Pancreas (tissue), 10 donors: Measurements from ENCODE around the gene WDR86. TPM values are rescaled to one million over a fixed set of nuclear protein-coding genes. Genes with fewer than 3 reads are reported as not detected.
A peak's percentile ranks its signal among the peaks of the same experiment; 100 is the strongest.

Source experiments
- ATAC-seq, 4 donors: fragments of 200-7000 bp; cut with Tn5 transposase; one replicate each; pipeline versions ENCODE4 v1.8.0 to v1.9.1; 2020; ENCODE audit warnings: mild to moderate bottlenecking in 4 of 4, moderate library complexity in 4 of 4
- DNase-seq, 6 donors: peaks; one replicate each; pipeline ENCODE4 v3.0.0-alpha.2; 2020
- FAIRE-seq: peaks from 2 replicates; lab custom pipeline; 2012; peaks lifted over from hg19 to GRCh38; lab: Jason Lieb, UNC
- H3K27ac ChIP-seq, 4 donors: fragments of 200-600 bp; sonication (generic); 1 replicate in 3 of 4; 2 replicates in 1 of 4; pipeline versions ENCODE4 v1.5.0 to v1.8.0; 2020
- H3K27me3 ChIP-seq, 4 donors: fragments of 200-600 bp; one replicate each; pipeline ENCODE4 v1.8.0; 2021
- H3K36me3 ChIP-seq, 3 donors: fragments of 200-600 bp; sonication (generic) in 1 of 3; one replicate each; pipeline versions ENCODE4 v1.5.0 to v1.8.0; 2020 to 2021
- H3K4me1 ChIP-seq, 3 donors: fragments of 200-600 bp; one replicate each; pipeline ENCODE4 v1.8.0; 2021
- H3K4me3 ChIP-seq, 4 donors: fragments of 200-600 bp; sonication (generic) in 2 of 4; one replicate each; pipeline versions ENCODE4 v1.5.0 to v1.8.0; 2020 to 2021
- H3K9me3 ChIP-seq, 4 donors: fragments of 200-600 bp; one replicate each; pipeline ENCODE4 v1.8.0; 2021
- WGBS, 2 donors: extraction: QIAGEN DNeasy Blood & Tissue Kit; methylation state at CpG; one replicate each; pipeline ENCODE4 v1.1.7; 2013; 5-methylcytosine and 5-hydroxymethylcytosine counted together
- intact Hi-C, 3 donors: fragments of 100-400 bp; cut with DNase I; formaldehyde crosslinking; loops; one replicate each; pipeline versions ENCODE4 v1.11.1 to v1.14.2; 2022
- polyA plus RNA-seq, 2 donors: library from polyadenylated mRNA; stranded (reverse); fragments of 200-250 nt; gene quantifications; one replicate each; pipeline ENCODE4 v1.2.3, GENCODE V29; 2013
- total RNA-seq, 6 donors: library from RNA; stranded (reverse); fragmentation: NEBNext Ultra II Directional in 4 of 6; extraction: Animal tissue kit (Norgen Biotek cat#: 25700) in 4 of 6; gene quantifications; one replicate each; pipeline versions ENCODE4 v1.2.1 to v1.2.4, GENCODE V29; 2021 to 2023
- TF ChIP-seq, protein P1 (sequence below), 4 donors: fragments of 200-600 bp; sonication (generic) in 3 of 4; IDR thresholded peaks; one replicate each; pipeline versions ENCODE4 v1.5.0 to v1.8.0; 2021; ENCODE audit warnings: antibody characterized with exemption in 4 of 4
- donor health status: healthy with polysubstance abuse.
- donor health status: DM: no; HTN: no; CAD: no; lungs with moderate emphysema.
- donor health status: DM: no; HTN: no; CAD: no.
- donor health status: control.
- donor health status: control.
- donor health status: Bipolar disorder and iron deficiency.
- donor health status: DM: yes; HTN: yes; CAD: no.
- donor health status: DM: no; HTN: no; CAD: no.
- donor health status: DM: no; HTN: no; CAD: no.
- donor health status: DM: yes; HTN: yes; CAD: no.

The WDR86 gene, protein sequence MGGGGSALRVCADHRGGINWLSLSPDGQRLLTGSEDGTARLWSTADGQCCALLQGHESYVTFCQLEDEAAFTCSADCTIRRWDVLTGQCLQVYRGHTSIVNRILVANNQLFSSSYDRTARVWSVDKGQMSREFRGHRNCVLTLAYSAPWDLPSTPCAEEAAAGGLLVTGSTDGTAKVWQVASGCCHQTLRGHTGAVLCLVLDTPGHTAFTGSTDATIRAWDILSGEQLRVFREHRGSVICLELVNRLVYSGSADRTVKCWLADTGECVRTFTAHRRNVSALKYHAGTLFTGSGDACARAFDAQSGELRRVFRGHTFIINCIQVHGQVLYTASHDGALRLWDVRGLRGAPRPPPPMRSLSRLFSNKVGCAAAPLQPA
- total RNA-seq (1 to 10 TPM in 3 of 6 donors, under 1 TPM in 3; 0.28 to 1.7 (median 0.90) TPM), polyA plus RNA-seq (1 to 10 TPM in 1 of 2 donors, under 1 TPM in 1; 0.99 to 1.7 TPM)

DNA sequence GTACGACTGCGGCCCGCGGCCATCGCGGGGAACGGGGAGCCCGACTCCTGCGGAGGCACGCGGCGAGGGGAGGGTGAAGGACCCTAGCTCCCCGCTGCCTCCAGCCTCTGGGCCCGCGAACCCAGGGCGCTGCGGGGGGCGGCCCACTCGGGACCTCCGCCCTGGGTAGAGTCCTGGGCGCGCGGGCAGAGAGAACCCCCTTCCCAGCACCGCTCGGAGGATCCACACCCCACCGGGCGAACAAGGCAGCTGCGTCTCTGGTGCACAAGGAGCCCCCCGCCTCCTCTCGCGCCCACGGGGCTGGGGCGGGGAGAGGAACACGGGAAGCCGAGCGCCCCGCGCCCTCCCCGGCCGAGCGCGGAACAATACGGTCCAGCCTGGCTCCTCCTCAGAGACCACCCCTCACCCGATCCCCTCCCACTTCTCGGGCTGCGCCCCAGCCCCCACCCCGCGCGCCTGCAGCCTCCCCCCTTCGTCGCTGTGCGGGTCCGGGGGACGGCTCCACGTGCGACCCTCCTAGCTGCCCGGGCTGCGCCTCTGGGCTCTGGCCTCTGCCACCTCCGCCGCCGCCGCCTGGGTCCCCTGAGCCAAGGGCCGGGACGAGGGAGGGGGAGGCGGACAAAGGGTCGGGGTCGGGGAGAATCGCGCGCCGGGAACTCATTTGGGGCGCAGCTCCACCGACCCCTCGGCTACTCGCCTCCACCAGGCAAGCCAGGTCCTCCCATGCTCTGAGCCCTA is at the start of gene WDR86:
Gene WDR86, minus strand, starts transcription at position 372 of the 738 bp plus-strand sequence. CDS start 449 bp downstream, outside the sequence.
- Histone ChIP-seq H3K9me3 (no peaks in the 10 kb centered on the region), H3K27ac (no peak within 1 kb of the TSS), H3K27me3 (peaks cover 0 to 5% (median 2%) of the 10 kb centered on the region in 4 donors), H3K4me1 (peaks cover 0 to 6% (median 0%) of the 10 kb centered on the region in 3 donors), H3K4me3 (peak within 1 kb of the TSS in 3 of 4 donors; percentile 11 to 50 (median 27)), H3K36me3 (no peaks in the 10 kb centered on the region)
- WGBS, 2 donors = 3 to 4% methylated on average over 52 to 75 of the region's 75 CpGs
- FAIRE-seq (no peak), ATAC-seq (peak in 3 of 4 donors; percentile 36 to 55 (median 49)), DNase-seq (peak in 2 of 6 donors; percentile 61 to 71)
- intact Hi-C loops = no loop called here
- TF ChIP-seq, protein P1, sequence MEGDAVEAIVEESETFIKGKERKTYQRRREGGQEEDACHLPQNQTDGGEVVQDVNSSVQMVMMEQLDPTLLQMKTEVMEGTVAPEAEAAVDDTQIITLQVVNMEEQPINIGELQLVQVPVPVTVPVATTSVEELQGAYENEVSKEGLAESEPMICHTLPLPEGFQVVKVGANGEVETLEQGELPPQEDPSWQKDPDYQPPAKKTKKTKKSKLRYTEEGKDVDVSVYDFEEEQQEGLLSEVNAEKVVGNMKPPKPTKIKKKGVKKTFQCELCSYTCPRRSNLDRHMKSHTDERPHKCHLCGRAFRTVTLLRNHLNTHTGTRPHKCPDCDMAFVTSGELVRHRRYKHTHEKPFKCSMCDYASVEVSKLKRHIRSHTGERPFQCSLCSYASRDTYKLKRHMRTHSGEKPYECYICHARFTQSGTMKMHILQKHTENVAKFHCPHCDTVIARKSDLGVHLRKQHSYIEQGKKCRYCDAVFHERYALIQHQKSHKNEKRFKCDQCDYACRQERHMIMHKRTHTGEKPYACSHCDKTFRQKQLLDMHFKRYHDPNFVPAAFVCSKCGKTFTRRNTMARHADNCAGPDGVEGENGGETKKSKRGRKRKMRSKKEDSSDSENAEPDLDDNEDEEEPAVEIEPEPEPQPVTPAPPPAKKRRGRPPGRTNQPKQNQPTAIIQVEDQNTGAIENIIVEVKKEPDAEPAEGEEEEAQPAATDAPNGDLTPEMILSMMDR (IDR thresholded peaks at IDR 0.05) = no peak

DNA sequence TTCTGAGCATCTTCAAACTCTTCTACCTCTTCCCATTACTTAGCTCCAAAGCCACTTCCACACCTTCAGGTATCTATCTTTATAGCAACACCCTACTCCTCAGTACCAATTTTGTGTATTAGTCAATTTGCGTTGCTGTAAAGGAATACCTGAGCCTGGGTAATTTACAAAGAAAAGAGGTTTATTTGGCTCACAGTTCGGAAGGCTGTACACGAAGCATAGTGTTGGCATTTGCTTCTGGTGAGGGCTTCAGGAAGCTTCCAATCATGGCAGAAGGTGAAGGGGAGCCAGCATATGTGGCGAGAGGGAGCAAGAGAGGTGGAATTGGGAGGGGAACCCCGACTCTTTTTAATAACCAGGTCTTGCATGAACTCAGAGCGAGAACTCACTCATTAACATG is 47.7 kb upstream of the WDR86 start:
- WGBS, 2 donors = 90 to 92% methylated on average over 6 of the region's 6 CpGs
- Histone ChIP-seq H3K4me1 (peaks cover 6 to 18% (median 16%) of the 10 kb centered on the region in 3 donors), H3K4me3 (no peak overlapping the region), H3K27me3 (no peaks in the 10 kb centered on the region), H3K36me3 (no peaks in the 10 kb centered on the region), H3K9me3 (no peaks in the 10 kb centered on the region), H3K27ac (no peak overlapping the region)
- TF ChIP-seq, protein P1 (IDR thresholded peaks at IDR 0.05) = no peak
- no peak for DNase-seq
- intact Hi-C loops = no loop called here
- FAIRE-seq = no peak
- no peak for ATAC-seq

DNA sequence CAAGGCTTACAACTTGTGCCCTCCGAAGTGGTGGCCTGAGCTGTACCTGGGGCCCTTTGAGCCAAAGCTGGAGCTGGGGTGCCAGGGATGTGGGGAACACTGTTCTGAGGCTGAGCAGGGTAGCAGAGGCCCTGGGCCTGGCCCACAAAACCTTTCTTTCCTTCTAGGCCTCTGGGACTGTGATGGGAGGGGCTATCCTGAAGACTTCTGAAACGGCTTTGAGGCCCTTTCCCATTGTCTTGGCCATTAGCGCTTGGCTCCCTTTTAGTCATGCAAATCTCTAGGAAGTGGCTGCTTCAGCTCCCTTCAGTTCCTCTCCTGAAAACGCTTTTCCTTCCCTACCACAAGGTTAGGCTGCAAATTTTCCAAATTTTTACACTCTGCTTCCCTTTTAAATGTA is 46.9 kb upstream of the WDR86 start:
- H3K36me3 ChIP-seq = no peaks in the 10 kb centered on the region
- ATAC-seq = no peak
- no peaks in the 10 kb centered on the region for H3K27me3 ChIP-seq
- intact Hi-C loops = no loop called here
- H3K4me1 ChIP-seq = peaks cover 6 to 18% (median 16%) of the 10 kb centered on the region in 3 donors
- FAIRE-seq = no peak
- H3K4me3 ChIP-seq = no peak overlapping the region
- TF ChIP-seq, protein P1 (IDR thresholded peaks at IDR 0.05) = no peak
- no peak overlapping the region for H3K27ac ChIP-seq
- no peak for DNase-seq
- WGBS, 2 donors = 83 to 91% methylated on average over 4 of the region's 4 CpGs
- no peaks in the 10 kb centered on the region for H3K9me3 ChIP-seq

DNA sequence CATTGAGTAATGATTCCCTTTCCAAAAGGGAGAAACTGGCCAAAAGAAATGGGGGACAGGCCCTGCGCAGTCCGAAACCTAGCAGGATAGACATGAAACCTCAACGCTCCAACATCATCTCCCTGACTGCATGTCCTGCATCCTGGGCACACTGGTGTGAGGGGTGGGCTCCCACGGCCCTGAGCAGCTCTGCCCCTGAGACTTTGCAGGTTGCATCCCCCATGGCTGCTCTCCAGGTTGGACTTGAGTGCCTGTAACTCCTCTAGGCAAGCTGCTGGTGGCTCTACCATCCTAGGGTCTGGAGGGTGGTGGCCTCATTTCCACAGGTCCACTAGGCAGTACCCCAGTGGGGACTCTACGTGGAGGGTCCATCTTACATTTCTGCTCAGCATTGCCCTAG is 46.4 kb upstream of the WDR86 start:
- H3K4me1 ChIP-seq = peaks cover 6 to 18% (median 16%) of the 10 kb centered on the region in 3 donors
- H3K9me3 ChIP-seq = no peaks in the 10 kb centered on the region
- WGBS, 2 donors = 92 to 94% methylated on average over 5 of the region's 5 CpGs
- TF ChIP-seq, protein P1 (IDR thresholded peaks at IDR 0.05) = no peak
- H3K27me3 ChIP-seq = no peaks in the 10 kb centered on the region
- FAIRE-seq (no peak), DNase-seq (no peak), ATAC-seq (no peak)
- H3K4me3 ChIP-seq = no peak overlapping the region
- intact Hi-C loops = no loop called here
- H3K27ac ChIP-seq = no peak overlapping the region
- no peaks in the 10 kb centered on the region for H3K36me3 ChIP-seq
